Gastrocnemius medialis (tissue), 4 donors: ENCODE results near the gene GRM3. TPM values are rescaled to one million over a fixed set of nuclear protein-coding genes. Genes with fewer than 3 reads are reported as not detected.

Source experiments
- ATAC-seq, 2 donors: fragments of 150-250 bp; one replicate each; pipeline ENCODE4 v1.9.1; 2016
- DNase-seq, 2 donors: peaks; one replicate each; pipeline ENCODE4 v3.0.0-alpha.2; 2019
- H3K27ac ChIP-seq, 4 donors: fragments of 200-600 bp; sonication (generic); 1 replicate in 1 of 4; 2 replicates in 3 of 4; pipeline ENCODE4 v1.5.1; 2016 to 2018; ENCODE audit warnings: mild to moderate bottlenecking in 2 of 4, moderate library complexity in 1 of 4
- H3K27me3 ChIP-seq, 3 donors: fragments of 200-600 bp; sonication (generic) in 2 of 3; 1 replicate in 1 of 3; 2 replicates in 2 of 3; pipeline versions ENCODE4 v1.5.1 to v1.6.0; 2016 to 2019; ENCODE audit warnings: mild to moderate bottlenecking in 1 of 3, moderate library complexity in 1 of 3
- H3K36me3 ChIP-seq, 2 donors: fragments of 200-600 bp; sonication (generic) in 1 of 2; one replicate each; pipeline ENCODE4 v1.5.1; 2017 to 2018
- H3K4me1 ChIP-seq, 2 donors: fragments of 200-600 bp; sonication (generic) in 1 of 2; one replicate each; pipeline ENCODE4 v1.5.1; 2016 to 2017; ENCODE audit warnings: mild to moderate bottlenecking in 2 of 2
- H3K4me3 ChIP-seq, 4 donors: fragments of 200-600 bp; sonication (generic) in 3 of 4; 1 replicate in 1 of 4; 2 replicates in 3 of 4; pipeline ENCODE4 v1.5.1; 2016 to 2019; ENCODE audit warnings: mild to moderate bottlenecking in 2 of 4
- H3K9me3 ChIP-seq, 3 donors: fragments of 200-600 bp; sonication (generic) in 2 of 3; 1 replicate in 1 of 3; 2 replicates in 2 of 3; pipeline ENCODE4 v1.5.1; 2016 to 2019
- POLR2A ChIP-seq, 2 donors: fragments of 450-650 bp; IDR thresholded peaks; one replicate each; pipeline ENCODE4 v1.6.1; 2017; ENCODE audit warnings: antibody characterized with exemption in 2 of 2, mild to moderate bottlenecking in 2 of 2, moderate library complexity in 2 of 2
- in situ Hi-C, 4 donors: fragments of 200-750 bp; cut with MboI; loops; one replicate each; pipeline versions ENCODE4 v1.15.0 to v1.8.0; 2017; ENCODE audit warnings: low sequenced_read_pairs in 4 of 4
- intact Hi-C: fragments of 100-400 bp; cut with DNase I; formaldehyde crosslinking; loops from one replicate; pipeline ENCODE4 v1.15.1; 2023; ENCODE audit warnings: low total_unique reads
- total RNA-seq, 4 donors: library from RNA; depleted of rRNA; stranded (reverse); fragments of >200 nt; gene quantifications; one replicate each; pipeline versions ENCODE4 v1.1.0 to v1.2.3, GENCODE V29; 2016
- TF ChIP-seq, protein P1 (sequence below), 5 experiments: fragments of 450-650 bp in 3 of 5; fragments of 200-600 bp in 2 of 5; sonication (generic) in 2 of 5; IDR thresholded peaks in 4 of 5; conservative IDR thresholded peaks in 1 of 5; 1 replicate in 4 of 5; 2 replicates in 1 of 5; pipeline ENCODE4 v1.5.1; 2016 to 2019; ENCODE audit warnings: antibody characterized with exemption in 5 of 5, mild to moderate bottlenecking in 3 of 5, moderate library complexity in 3 of 5

Gene GRM3
- total RNA-seq, 4 donors from 2014 or later = not detected

DNA sequence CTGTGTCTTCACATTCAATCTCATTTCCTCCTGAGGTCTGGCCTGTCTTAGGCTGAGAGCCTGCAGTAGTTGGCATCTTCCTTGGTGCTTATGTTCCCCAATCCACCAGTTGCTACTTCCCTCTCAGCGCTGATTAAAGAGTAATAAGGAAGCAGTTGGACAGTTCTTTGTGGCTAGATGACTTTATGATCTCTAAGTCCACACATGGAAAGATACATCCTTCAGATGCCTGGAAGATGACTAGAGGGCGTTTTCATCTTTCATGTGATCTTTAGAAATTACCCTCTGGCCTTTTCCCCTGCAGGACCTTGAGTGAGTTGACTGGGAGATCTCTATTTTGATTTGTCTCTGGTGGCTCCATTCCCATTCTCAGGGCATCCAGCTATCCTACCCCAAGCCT is 204.5 kb downstream of the GRM3 start:
- Histone ChIP-seq H3K27me3 (no peaks in the 10 kb centered on the region), H3K4me1 (no peaks in the 10 kb centered on the region), H3K36me3 (no peaks in the 10 kb centered on the region), H3K9me3 (no peaks in the 10 kb centered on the region), H3K4me3 (no peak overlapping the region), H3K27ac (no peak overlapping the region)
- ATAC-seq (no peak), DNase-seq (no peak)
- in situ Hi-C loops = no loop called here
- TF ChIP-seq, protein P1, sequence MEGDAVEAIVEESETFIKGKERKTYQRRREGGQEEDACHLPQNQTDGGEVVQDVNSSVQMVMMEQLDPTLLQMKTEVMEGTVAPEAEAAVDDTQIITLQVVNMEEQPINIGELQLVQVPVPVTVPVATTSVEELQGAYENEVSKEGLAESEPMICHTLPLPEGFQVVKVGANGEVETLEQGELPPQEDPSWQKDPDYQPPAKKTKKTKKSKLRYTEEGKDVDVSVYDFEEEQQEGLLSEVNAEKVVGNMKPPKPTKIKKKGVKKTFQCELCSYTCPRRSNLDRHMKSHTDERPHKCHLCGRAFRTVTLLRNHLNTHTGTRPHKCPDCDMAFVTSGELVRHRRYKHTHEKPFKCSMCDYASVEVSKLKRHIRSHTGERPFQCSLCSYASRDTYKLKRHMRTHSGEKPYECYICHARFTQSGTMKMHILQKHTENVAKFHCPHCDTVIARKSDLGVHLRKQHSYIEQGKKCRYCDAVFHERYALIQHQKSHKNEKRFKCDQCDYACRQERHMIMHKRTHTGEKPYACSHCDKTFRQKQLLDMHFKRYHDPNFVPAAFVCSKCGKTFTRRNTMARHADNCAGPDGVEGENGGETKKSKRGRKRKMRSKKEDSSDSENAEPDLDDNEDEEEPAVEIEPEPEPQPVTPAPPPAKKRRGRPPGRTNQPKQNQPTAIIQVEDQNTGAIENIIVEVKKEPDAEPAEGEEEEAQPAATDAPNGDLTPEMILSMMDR (IDR thresholded peaks at IDR 0.05 in 4 of 5, conservative IDR thresholded peaks at IDR 0.05 in 1 of 5) = no peak
- TF ChIP-seq POLR2A (IDR thresholded peaks at IDR 0.05) = no peak
- intact Hi-C loops = no loop called here

DNA sequence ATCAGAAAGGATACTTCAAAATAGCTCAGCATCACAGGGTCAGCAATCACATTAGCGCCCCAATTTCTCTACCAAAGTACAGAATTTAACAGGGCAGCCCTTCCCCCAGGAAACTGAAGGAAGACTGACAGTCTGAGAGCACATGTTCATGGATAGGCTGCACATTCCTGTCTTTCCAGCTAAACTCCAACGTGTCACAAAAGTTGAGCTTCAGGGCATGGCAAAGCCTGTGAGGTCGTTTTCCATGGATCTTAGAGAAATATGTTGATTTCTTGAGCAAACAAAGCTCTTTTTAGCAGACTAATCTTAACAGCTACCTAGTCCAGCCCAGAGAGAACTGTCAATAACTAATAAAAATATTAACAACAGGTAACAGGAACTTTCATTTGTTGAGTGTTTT is 207.9 kb downstream of the GRM3 start:
- TF ChIP-seq, protein P1 (IDR thresholded peaks at IDR 0.05 in 4 of 5, conservative IDR thresholded peaks at IDR 0.05 in 1 of 5) = no peak
- no peak for TF ChIP-seq POLR2A (IDR thresholded peaks at IDR 0.05)
- in situ Hi-C loops = no loop called here
- H3K4me3 ChIP-seq = no peak overlapping the region
- H3K27me3 ChIP-seq = no peaks in the 10 kb centered on the region
- DNase-seq = no peak
- H3K4me1 ChIP-seq = no peaks in the 10 kb centered on the region
- no peak for ATAC-seq
- no peaks in the 10 kb centered on the region for H3K36me3 ChIP-seq
- no peaks in the 10 kb centered on the region for H3K9me3 ChIP-seq
- no peak overlapping the region for H3K27ac ChIP-seq
- intact Hi-C loops = no loop called here

DNA sequence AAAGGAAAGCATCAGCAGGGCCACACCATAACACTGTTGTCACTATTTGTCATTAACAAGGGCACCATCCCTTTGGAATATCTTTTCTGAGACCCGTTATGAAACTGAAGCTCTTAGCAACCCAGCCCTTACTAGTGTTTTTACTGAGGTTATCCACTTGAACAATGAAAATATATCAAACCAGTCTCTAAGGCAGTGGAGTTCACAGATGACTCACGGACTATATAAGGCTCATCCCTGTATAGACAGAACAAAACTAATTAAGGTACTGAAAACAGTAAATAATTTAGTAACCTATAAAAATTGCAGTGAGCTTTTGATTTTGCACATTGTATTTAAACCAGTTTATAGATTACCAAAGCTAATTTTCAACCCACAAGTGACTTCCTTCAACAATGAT is 219.7 kb downstream of the GRM3 start:
- Histone ChIP-seq H3K4me1 (no peaks in the 10 kb centered on the region), H3K9me3 (no peaks in the 10 kb centered on the region), H3K4me3 (no peak overlapping the region), H3K27me3 (no peaks in the 10 kb centered on the region), H3K36me3 (no peaks in the 10 kb centered on the region), H3K27ac (no peak overlapping the region)
- no peak for DNase-seq
- no peak for ATAC-seq
- in situ Hi-C loops (no loop called here), intact Hi-C loops (no loop called here)
- TF ChIP-seq, protein P1 (IDR thresholded peaks at IDR 0.05 in 4 of 5, conservative IDR thresholded peaks at IDR 0.05 in 1 of 5) = no peak
- TF ChIP-seq POLR2A (IDR thresholded peaks at IDR 0.05) = no peak

DNA sequence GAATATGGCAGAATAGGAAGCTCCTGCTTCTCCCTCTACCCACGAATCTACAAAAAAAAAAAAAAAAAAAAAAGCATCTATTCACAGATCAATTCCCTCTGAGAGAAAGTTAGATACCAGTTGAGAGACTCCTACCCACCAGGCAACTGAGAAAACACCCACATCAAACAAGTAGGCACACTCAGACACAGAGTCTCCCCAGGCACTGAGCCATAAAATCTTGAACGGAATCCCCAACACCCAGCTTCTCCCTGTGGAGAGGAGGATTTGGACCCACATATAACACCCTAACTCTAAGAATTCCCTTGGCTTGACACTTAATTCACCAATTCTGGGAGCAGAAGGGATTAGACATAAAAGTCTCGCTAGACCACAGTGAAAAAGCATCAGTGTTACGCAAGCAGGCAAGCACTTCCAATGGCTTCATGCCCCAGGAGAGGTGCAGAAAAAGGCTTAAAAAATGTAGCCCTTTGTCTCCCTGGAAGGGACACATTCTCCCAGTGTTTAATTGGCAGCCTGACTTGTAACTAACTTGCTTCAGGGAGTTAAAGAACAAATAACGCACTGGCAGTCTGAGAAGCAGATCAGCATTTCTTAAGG is 223.6 kb downstream of the GRM3 start:
- TF ChIP-seq, protein P1 (IDR thresholded peaks at IDR 0.05 in 4 of 5, conservative IDR thresholded peaks at IDR 0.05 in 1 of 5) = no peak
- TF ChIP-seq POLR2A (IDR thresholded peaks at IDR 0.05) = no peak
- no peak for DNase-seq
- intact Hi-C loops = no loop called here

DNA sequence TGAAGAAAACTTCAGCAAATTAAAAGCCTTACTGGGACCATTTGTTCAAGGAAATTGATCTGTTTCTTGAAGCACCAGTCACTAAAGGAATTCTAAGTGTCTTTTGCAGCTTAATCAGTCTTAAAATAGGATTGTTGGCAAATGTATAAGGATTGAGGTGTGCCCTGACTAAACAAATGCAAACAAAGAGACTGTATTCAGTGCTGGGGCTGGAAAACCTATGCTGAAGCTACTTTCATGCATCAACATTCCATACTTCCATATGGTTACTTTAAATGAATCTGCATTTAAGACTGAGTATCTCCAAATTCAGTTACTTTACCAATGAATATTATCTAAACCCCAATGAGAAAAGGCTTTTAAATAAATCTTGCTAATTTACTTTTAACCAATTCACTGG is 232.4 kb downstream of the GRM3 start:
- Histone ChIP-seq H3K4me1 (no peaks in the 10 kb centered on the region), H3K27me3 (no peaks in the 10 kb centered on the region), H3K36me3 (no peaks in the 10 kb centered on the region), H3K27ac (no peak overlapping the region), H3K9me3 (peaks cover 0 to 4% (median 0%) of the 10 kb centered on the region in 3 donors), H3K4me3 (no peak overlapping the region)
- TF ChIP-seq, protein P1 (IDR thresholded peaks at IDR 0.05 in 4 of 5, conservative IDR thresholded peaks at IDR 0.05 in 1 of 5) = no peak
- TF ChIP-seq POLR2A (IDR thresholded peaks at IDR 0.05) = no peak
- DNase-seq (no peak), ATAC-seq (no peak)
- intact Hi-C loops = no loop called here
- in situ Hi-C loops = no loop called here

More for the DNA sequence above, 223.6 kb downstream of the GRM3 start:
- H3K4me1 ChIP-seq = no peaks in the 10 kb centered on the region
- H3K27ac ChIP-seq = no peak overlapping the region
- H3K36me3 ChIP-seq = no peaks in the 10 kb centered on the region
- no peak overlapping the region for H3K4me3 ChIP-seq
- in situ Hi-C loops = no loop called here
- no peak for ATAC-seq
- H3K9me3 ChIP-seq = no peaks in the 10 kb centered on the region
- H3K27me3 ChIP-seq = no peaks in the 10 kb centered on the region
